Transverse colon (tissue), 3 donors: ENCODE data around the gene PRSS36.

Experiments
- POLR2A ChIP-seq: fragments of 450-650 bp; IDR thresholded peaks from one replicate; pipeline ENCODE4 v1.6.1; 2016; ENCODE audit warnings: antibody characterized with exemption, mild to moderate bottlenecking, moderate library complexity
- TF ChIP-seq, protein P1 (sequence below), 5 experiments: fragments of 200-600 bp in 3 of 5; fragments of 450-650 bp in 2 of 5; sonication (generic) in 3 of 5; IDR thresholded peaks; 1 replicate in 2 of 5; 2 replicates in 3 of 5; pipeline ENCODE4 v1.5.1; 2016 to 2017; ENCODE audit warnings: antibody characterized with exemption in 5 of 5, inconsistent platforms in 3 of 5, mild to moderate bottlenecking in 2 of 5, moderate library complexity in 1 of 5

DNA sequence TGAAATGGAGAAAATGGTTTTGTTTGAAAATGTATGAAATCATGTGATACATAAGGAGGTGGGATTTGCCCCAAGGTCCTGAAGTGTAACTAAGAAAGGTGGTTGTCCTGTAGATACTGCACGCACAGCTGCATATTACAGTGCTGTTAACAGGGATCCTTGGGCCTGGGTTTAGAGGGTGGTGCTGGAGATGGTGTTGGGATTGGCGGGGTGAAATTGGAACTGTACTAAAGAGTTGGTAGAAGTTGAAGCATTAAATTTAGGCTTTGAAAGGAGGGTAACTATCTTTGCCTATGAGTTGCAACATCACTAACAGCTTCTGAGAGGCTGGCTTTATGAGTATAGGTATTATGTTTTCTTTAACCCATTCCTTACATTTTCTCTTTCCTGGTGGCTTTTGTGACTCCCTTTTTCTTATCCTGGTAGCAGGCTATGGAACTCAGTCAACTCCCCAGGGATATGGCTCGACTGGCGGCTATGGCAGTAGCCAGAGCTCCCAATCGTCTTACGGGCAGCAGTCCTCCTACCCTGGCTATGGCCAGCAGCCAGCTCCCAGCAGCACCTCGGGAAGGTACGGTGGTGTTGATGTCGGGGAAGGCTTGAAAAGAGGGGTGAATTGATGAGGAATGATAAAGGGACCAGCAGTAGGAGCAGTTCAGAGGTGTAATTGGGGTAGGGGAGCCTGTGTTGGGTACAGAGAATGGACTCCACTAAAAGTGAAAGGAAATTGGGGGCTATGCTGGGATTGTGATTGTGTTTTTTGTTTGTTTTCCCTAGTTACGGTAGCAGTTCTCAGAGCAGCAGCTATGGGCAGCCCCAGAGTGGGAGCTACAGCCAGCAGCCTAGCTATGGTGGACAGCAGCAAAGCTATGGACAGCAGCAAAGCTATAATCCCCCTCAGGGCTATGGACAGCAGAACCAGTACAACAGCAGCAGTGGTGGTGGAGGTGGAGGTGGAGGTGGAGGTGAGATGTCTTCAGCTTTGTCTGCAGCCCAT is 33.9 kb upstream of the PRSS36 start:
- TF ChIP-seq, protein P1, sequence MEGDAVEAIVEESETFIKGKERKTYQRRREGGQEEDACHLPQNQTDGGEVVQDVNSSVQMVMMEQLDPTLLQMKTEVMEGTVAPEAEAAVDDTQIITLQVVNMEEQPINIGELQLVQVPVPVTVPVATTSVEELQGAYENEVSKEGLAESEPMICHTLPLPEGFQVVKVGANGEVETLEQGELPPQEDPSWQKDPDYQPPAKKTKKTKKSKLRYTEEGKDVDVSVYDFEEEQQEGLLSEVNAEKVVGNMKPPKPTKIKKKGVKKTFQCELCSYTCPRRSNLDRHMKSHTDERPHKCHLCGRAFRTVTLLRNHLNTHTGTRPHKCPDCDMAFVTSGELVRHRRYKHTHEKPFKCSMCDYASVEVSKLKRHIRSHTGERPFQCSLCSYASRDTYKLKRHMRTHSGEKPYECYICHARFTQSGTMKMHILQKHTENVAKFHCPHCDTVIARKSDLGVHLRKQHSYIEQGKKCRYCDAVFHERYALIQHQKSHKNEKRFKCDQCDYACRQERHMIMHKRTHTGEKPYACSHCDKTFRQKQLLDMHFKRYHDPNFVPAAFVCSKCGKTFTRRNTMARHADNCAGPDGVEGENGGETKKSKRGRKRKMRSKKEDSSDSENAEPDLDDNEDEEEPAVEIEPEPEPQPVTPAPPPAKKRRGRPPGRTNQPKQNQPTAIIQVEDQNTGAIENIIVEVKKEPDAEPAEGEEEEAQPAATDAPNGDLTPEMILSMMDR (IDR thresholded peaks at IDR 0.05) = no peak
- TF ChIP-seq POLR2A = no peak
